Peyer's patch (tissue), 4 donors: ENCODE data around the gene RPGR. TPM values are rescaled to one million over a fixed set of nuclear protein-coding genes. Genes with fewer than 3 reads are reported as not detected.

Experiments
- DNase-seq, 3 donors: peaks; one replicate each; pipeline ENCODE4 v3.0.0-alpha.2; 2017 to 2019
- H3K27ac ChIP-seq, 4 donors: fragments of 200-600 bp; sonication (generic); one replicate each; pipeline ENCODE4 v1.5.1; 2016 to 2019
- H3K27me3 ChIP-seq, 2 donors: fragments of 200-600 bp; sonication (generic); one replicate each; pipeline ENCODE4 v1.5.1; 2019
- H3K36me3 ChIP-seq, 3 donors: fragments of 200-600 bp; sonication (generic); one replicate each; pipeline ENCODE4 v1.5.1; 2016 to 2019
- H3K4me1 ChIP-seq, 4 donors: fragments of 200-600 bp; sonication (generic); one replicate each; pipeline ENCODE4 v1.5.1; 2016 to 2019
- H3K4me3 ChIP-seq, 4 donors: fragments of 200-600 bp; sonication (generic); 1 replicate in 3 of 4; 2 replicates in 1 of 4; pipeline ENCODE4 v1.5.1; 2016 to 2019; ENCODE audit warnings: mild to moderate bottlenecking in 1 of 4
- H3K9me3 ChIP-seq, 4 donors: fragments of 200-600 bp; sonication (generic); one replicate each; pipeline ENCODE4 v1.5.1; 2016 to 2019; ENCODE audit warnings: mild to moderate bottlenecking in 1 of 4
- POLR2A ChIP-seq, 2 donors: fragments of 450-650 bp; IDR thresholded peaks; one replicate each; pipeline ENCODE4 v1.5.1; 2017; ENCODE audit warnings: antibody characterized with exemption in 2 of 2, mild to moderate bottlenecking in 2 of 2, moderate library complexity in 2 of 2
- small RNA-seq, 2 donors: library from RNA; depleted of rRNA; stranded (forward); fragments of <200 nt; gene quantifications; one replicate each; pipeline ENCODE3, GENCODE V24; 2016
- total RNA-seq, 4 donors: library from RNA; depleted of rRNA; stranded (reverse); fragments of >200 nt; gene quantifications; one replicate each; pipeline ENCODE4 v1.1.0, GENCODE V29; 2016
- TF ChIP-seq, protein P1 (sequence below), 6 experiments: fragments of 450-650 bp in 4 of 6; fragments of 200-600 bp in 2 of 6; sonication (generic) in 1 of 6; IDR thresholded peaks; one replicate each; pipeline ENCODE4 v1.5.1; 2017 to 2019; ENCODE audit warnings: antibody characterized with exemption in 6 of 6, mild to moderate bottlenecking in 3 of 6, moderate library complexity in 1 of 6

RPGR gene
- total RNA-seq, 4 donors from 2014 or later, result 5.4 to 72.6 (median 22.3) TPM

DNA sequence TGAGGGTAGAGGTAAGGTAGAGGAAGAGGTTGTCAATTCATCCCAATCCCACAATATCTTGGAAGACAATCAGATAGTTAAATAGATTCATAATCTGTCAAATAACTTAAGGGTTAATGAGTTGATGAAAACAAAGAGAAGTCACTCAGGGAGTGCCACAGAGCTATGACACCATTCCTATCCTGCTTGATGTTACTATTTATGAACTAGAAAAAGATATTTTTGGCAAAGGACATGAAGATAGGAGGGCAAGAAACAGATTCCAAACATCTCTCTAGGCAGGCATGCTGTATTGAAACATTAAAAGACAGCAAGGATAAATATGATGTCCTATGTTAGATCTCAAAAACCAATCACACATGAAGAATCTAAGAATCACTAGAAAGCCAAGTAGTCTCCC lies 103.1 kb downstream of the RPGR start:
- no peak overlapping the region for H3K4me3 ChIP-seq
- no peak overlapping the region for H3K27ac ChIP-seq
- H3K9me3 ChIP-seq, result no peaks in the 10 kb centered on the region
- DNase-seq, result no peak
- H3K4me1 ChIP-seq, result no peaks in the 10 kb centered on the region
- TF ChIP-seq, protein P1, sequence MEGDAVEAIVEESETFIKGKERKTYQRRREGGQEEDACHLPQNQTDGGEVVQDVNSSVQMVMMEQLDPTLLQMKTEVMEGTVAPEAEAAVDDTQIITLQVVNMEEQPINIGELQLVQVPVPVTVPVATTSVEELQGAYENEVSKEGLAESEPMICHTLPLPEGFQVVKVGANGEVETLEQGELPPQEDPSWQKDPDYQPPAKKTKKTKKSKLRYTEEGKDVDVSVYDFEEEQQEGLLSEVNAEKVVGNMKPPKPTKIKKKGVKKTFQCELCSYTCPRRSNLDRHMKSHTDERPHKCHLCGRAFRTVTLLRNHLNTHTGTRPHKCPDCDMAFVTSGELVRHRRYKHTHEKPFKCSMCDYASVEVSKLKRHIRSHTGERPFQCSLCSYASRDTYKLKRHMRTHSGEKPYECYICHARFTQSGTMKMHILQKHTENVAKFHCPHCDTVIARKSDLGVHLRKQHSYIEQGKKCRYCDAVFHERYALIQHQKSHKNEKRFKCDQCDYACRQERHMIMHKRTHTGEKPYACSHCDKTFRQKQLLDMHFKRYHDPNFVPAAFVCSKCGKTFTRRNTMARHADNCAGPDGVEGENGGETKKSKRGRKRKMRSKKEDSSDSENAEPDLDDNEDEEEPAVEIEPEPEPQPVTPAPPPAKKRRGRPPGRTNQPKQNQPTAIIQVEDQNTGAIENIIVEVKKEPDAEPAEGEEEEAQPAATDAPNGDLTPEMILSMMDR (IDR thresholded peaks at IDR 0.05), result no peak
- no peak for TF ChIP-seq POLR2A (IDR thresholded peaks at IDR 0.05)
- no peaks in the 10 kb centered on the region for H3K27me3 ChIP-seq
- H3K36me3 ChIP-seq, result no peaks in the 10 kb centered on the region

DNA sequence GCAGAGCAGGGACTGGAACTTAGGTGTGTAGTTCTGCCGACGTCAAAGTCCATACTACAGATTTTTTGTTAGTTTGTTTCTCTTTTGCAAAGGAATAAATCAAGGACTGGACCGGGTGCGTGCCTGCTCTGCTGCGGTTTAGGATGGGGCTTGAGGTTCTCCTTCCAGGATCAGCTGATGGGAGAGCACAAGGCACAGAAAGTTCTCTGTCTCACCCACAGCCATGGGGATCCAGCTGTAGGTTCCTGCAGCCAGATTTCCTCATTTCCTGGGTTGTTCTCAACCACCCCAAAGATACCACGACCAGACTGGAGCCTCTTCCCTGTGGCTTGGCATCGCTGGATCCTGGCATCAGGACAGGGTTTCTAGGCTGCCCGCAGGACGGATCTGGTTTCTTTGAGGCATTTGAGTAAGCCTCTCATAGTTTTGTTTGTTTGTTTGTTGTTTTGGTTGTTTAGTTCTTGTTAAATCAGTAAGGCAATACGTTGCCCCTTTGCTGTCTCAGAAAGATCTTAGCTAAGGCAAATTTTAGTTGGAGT lies 105.8 kb downstream of the RPGR start:
- no peak for DNase-seq
- peak overlapping the region in 1 of 4 donors; percentile 45 for H3K27ac ChIP-seq
- no peaks in the 10 kb centered on the region for H3K9me3 ChIP-seq
- H3K36me3 ChIP-seq, result no peaks in the 10 kb centered on the region
- TF ChIP-seq POLR2A (IDR thresholded peaks at IDR 0.05), result no peak
- TF ChIP-seq, protein P1 (IDR thresholded peaks at IDR 0.05), result no peak
- no peaks in the 10 kb centered on the region for H3K27me3 ChIP-seq
- no peak overlapping the region for H3K4me3 ChIP-seq
- no peaks in the 10 kb centered on the region for H3K4me1 ChIP-seq

DNA sequence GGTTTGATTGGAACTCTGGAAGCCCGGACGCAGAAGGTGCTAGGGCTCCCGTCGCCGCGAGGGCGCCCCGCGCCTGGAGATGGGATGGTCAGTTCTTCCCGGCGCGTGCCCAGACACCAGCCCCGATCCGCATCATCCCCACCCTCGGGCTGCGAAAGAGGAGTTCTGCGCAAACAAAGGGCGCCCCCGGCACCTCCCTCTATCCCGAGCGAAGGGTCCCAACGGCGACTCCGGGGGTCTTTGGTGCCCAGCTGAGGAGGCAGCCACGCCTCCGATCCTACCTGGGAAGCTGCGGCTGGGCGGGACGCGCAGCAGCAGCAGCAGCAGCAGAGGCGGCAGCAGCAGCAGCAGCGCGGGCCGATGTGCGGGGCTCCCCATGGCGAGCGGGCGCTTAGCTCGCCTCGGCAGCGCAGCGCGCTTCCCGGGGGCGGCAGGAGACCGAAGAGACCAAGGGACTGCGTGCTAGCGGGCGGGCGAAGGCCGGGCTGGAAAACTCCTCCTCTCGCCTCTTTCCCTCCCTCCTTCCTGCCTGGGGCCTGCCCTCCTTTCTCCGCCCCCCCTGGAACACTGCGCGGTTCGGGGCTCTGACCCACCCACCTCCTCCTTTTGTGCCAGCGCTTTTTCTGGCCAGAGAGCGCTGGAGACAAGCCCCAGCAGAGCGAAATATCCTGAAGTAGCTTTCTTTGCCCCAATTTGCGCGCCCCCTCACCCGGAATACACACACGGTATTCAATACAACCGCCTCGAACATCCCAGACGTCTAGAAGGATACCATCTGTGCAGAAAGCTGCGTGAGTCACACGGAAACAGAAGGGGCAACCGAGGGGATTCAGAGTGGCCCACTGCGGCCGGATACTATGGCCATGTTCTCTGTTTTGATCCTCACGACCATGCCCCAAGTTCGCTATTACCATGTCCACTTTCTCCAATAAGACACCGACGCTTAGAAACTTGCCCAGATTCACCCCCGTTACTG lies 106.6 kb downstream of the RPGR start, which contains the start of gene SRPX:
SRPX (minus strand) TSS at position 457 of the 976 bp plus-strand sequence; CDS start at position 378, 79 bp downstream.
- H3K9me3 ChIP-seq, result no peaks in the 10 kb centered on the region
- H3K27ac ChIP-seq, result peak within 1 kb of the TSS in 2 of 4 donors; percentile 18 to 45
- no peak for TF ChIP-seq POLR2A (IDR thresholded peaks at IDR 0.05)
- TF ChIP-seq, protein P1 (IDR thresholded peaks at IDR 0.05), result no peak
- no peaks in the 10 kb centered on the region for H3K36me3 ChIP-seq
- no peak for DNase-seq
- peak within 1 kb of the TSS; percentile 20 to 57 (median 38) for H3K4me3 ChIP-seq
- H3K27me3 ChIP-seq, result no peaks in the 10 kb centered on the region
- no peaks in the 10 kb centered on the region for H3K4me1 ChIP-seq

DNA sequence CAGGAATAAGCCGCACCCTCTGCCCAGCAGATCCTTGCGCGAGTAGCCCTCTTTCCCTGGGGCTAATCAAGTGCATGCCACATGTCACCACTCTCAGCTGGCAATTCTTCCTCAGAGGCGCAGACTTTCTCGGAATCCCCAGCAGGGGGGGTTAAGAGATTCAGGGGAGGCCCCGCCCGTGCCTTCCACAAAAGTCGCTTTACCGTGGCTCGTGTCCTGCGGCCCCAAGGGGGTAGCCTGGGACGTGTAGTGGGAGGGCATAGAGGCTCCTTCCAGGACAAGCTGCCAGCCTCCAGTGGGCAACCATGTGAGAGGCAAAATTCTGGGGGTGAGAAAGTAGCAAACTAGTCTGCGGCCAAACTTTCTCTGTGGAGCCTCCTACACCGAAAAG lies 107.3 kb downstream of the RPGR start:
- Histone ChIP-seq H3K4me3 (peak overlapping the region; percentile 20 to 57 (median 38)), H3K4me1 (no peaks in the 10 kb centered on the region), H3K36me3 (no peaks in the 10 kb centered on the region), H3K27me3 (no peaks in the 10 kb centered on the region), H3K9me3 (no peaks in the 10 kb centered on the region), H3K27ac (peak overlapping the region in 1 of 4 donors; percentile 45)
- DNase-seq, result no peak
- no peak for TF ChIP-seq POLR2A (IDR thresholded peaks at IDR 0.05)
- TF ChIP-seq, protein P1 (IDR thresholded peaks at IDR 0.05), result peak in 3 of 6 experiments; percentile 5 to 19 (median 12)

Small RNA genes within 50 kb of the gene (small RNA-seq; reads per million reads assigned to genes)
- 0 reads per million in 2 donors for gene RF00322

Other genes with a start within 250 kb of the RPGR start
- 10 to 100 TPM; 14.2 to 26.4 (median 22.1) TPM for gene SRPX, start 106.6 kb downstream of the RPGR start, total RNA-seq
- gene OTC, start 25.1 kb upstream of the RPGR start, total RNA-seq, result 10 to 100 TPM; 30.5 to 70.6 (median 46.5) TPM
- gene TSPAN7, start 234.0 kb upstream of the RPGR start, total RNA-seq, result 10 to 100 TPM; 13.2 to 74.8 (median 44.1) TPM